Measurements from ENCODE around the gene ATP5F1D. TPM values are rescaled to one million over a fixed set of nuclear protein-coding genes. Genes with fewer than 3 reads are reported as not detected.

The ATP5F1D gene
- total RNA-seq, 1 donor from 2014 or later = 239 TPM

DNA sequence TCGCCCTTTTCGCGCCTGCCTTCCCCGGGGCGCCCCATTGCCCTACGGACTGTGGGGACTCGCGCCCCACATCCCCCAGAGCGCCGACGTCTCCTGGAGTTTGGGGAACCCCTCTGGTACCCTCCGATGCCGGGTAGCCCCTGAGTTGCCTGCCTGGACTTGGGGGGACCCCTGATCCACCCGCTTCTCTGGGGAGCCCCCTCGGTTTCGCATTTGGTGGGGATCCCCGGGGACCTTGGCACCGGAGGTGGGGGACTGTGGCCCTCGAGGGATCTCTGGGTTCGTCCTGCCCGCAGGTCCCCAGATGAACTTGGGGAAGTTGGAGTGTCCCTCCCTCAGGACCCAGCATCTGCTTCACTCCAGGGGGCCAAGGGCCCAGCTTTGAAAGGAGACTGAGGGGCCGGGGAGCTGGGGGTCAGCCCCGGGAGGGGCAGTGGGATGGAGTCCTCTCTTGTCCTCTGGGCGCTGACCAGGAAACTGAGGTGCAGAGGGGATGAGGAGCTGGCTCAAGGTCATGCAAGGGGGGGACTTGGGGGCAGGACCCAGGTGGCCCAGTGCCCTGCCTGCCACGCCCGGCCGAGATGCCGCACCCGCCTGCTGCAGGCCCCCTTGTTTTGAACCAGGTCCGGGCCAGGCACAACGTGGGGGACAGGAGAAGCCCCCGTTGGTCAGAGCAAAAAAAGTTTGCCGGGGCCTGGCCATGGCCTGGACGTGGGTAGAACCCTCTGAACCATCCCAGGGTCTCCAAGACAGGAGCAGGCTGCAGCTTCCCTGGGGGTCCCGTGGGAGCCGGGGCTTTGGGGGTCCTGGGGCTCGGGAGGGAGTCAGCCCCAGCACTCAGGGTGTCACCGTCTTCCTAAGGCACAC, 45.2 kb downstream of the ATP5F1D start:
- Mint-ChIP-seq H3K4me3 (no peak overlapping the region), H3K4me1 (ENCODE audit: low read depth) (no peaks in the 10 kb centered on the region), H3K9me3 (no peaks in the 10 kb centered on the region), H3K27me3 (ENCODE audit: insufficient read depth) (peaks cover 17% of the 10 kb centered on the region), H3K27ac (no peak overlapping the region), H3K36me3 (ENCODE audit: low read depth) (no peaks in the 10 kb centered on the region)
- intact Hi-C loops (cut with micrococcal nuclease) = no loop called here
- DNase-seq (ENCODE audit: low spot score) = no peak

DNA sequence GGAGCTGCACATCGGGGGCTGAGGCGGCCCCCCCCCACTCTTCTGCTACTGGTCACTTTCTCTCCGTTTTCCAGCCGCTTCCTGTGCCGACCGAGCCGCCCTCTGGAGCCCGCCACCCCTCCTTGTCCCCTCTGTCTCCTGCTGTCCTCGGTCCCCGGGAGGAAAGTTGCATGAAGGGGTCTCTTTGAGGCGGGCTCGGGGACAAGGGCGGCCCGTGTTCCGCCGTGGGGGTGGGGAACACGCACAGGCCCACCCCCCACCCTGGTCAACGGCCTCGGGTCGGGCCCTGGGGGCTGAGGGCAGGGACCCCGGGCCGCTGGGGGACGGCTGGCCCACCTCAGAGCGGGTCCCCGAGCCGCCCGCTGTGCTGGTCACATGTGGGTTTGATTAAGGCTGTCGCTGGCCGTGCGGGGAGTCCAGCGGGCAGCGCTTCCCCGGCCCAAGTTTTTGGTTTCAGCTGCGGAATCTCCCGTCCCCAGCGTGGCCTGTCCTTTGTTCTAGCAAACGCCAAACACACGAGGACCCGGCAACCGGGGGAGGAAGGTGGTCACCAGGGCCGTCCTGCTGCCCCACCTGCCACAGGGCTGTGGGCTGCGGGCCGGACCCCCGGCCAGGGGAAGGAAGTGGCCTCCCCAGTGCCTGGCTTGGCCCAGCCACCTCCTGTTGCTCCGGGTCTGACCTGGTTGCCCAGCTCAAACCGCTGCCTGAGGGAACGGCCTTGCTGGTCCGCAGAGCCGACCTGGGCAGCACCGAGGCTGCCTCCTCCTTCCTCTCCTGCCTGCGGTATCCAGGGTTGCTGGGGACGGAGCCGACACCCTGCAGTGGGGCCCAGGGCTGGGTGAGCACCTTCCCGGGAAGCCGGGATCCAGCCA, 46.0 kb downstream of the ATP5F1D start:
- Mint-ChIP-seq H3K27ac (no peak overlapping the region), H3K4me1 (ENCODE audit: low read depth) (no peaks in the 10 kb centered on the region), H3K27me3 (ENCODE audit: insufficient read depth) (peaks cover 22% of the 10 kb centered on the region), H3K4me3 (no peak overlapping the region), H3K36me3 (ENCODE audit: low read depth) (no peaks in the 10 kb centered on the region), H3K9me3 (no peaks in the 10 kb centered on the region)
- no peak for DNase-seq (ENCODE audit: low spot score)
- intact Hi-C loops (cut with micrococcal nuclease) = no loop called here

DNA sequence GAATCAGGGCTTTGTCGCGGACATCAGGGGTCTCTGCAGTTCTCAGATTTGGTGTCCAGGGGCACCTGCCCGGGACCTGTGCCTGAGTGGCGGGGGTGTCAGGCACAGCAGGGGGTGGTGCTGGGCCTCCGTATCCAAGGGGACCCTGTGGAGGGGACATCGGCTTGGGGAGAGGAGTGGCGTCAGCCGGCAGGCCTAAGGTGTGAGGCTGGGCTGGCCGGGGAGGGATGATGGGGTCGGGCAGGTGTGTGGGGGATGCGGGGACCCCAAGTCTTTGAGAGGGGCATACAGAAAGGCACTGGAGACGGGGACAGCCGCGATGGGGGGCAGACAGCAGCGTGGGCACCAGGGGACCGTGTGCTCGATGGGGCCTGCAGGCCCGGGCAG, 46.7 kb downstream of the ATP5F1D start:
- no peaks in the 10 kb centered on the region for H3K4me1 Mint-ChIP-seq (ENCODE audit: low read depth)
- H3K9me3 Mint-ChIP-seq = no peaks in the 10 kb centered on the region
- no peak overlapping the region for H3K4me3 Mint-ChIP-seq
- H3K27me3 Mint-ChIP-seq (ENCODE audit: insufficient read depth) = peaks cover 24% of the 10 kb centered on the region
- DNase-seq (ENCODE audit: low spot score) = no peak
- H3K27ac Mint-ChIP-seq = no peak overlapping the region
- no peaks in the 10 kb centered on the region for H3K36me3 Mint-ChIP-seq (ENCODE audit: low read depth)
- intact Hi-C loops (cut with micrococcal nuclease) = no loop called here

GRCh38 chr19:1288833-1289685, 47.5 kb downstream of the ATP5F1D start:
- H3K9me3 Mint-ChIP-seq = no peaks in the 10 kb centered on the region
- H3K27me3 Mint-ChIP-seq (ENCODE audit: insufficient read depth) = peaks cover 22% of the 10 kb centered on the region
- H3K4me3 Mint-ChIP-seq = no peak overlapping the region
- H3K4me1 Mint-ChIP-seq (ENCODE audit: low read depth) = no peaks in the 10 kb centered on the region
- H3K27ac Mint-ChIP-seq = no peak overlapping the region
- DNase-seq (ENCODE audit: low spot score) = no peak
- H3K36me3 Mint-ChIP-seq (ENCODE audit: low read depth) = no peaks in the 10 kb centered on the region
- intact Hi-C loops (cut with micrococcal nuclease) = no loop called here

DNA sequence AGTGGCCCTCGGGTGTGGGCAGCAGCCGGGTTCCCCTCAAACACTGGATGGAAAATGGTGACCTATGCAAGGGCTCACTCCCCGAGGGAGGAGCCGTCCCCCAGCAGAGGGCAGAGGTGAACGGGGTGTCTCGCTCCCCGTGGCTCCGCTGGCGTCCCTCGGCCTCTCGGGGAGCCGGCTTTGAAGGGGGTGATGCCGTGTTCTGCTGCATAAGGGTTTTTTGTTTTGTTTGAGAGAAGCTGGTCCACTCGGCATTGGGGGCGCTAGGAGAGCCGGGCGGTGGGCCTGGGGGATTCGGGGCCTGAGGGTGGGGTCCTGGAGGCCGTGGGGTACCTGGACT, 48.1 kb downstream of the ATP5F1D start:
- Mint-ChIP-seq H3K36me3 (ENCODE audit: low read depth) (no peaks in the 10 kb centered on the region), H3K4me1 (ENCODE audit: low read depth) (no peaks in the 10 kb centered on the region), H3K9me3 (no peaks in the 10 kb centered on the region), H3K4me3 (no peak overlapping the region), H3K27me3 (ENCODE audit: insufficient read depth) (peaks cover 16% of the 10 kb centered on the region), H3K27ac (no peak overlapping the region)
- intact Hi-C loops (cut with micrococcal nuclease) = no loop called here
- no peak for DNase-seq (ENCODE audit: low spot score)

DNA sequence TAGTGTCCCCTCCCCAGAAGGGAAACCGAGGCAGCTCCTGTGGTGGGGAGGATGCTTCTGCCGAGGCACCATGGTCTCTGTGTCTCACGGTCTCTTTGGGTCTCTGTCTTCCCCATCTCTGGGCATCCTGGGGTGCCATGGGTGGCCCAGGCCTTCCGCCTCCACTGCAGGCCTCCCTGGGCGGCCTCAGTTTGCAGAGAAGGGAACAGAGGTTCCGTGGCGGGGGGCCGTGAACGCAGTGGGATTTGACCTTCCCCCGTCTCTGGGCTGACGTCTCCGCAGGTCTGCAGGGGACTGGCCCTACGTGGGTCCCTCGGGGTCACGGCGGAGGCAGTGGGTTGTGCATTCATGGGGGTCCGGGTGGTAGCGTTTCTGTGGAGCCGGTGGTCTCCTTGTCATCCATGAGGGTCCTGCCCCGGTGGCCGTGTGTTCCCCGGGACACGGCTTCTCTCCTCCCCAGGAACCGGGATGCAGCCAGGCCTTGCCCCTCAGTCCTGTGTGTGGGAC, 48.7 kb downstream of the ATP5F1D start:
- H3K4me3 Mint-ChIP-seq = no peak overlapping the region
- no peak for DNase-seq (ENCODE audit: low spot score)
- no peaks in the 10 kb centered on the region for H3K36me3 Mint-ChIP-seq (ENCODE audit: low read depth)
- no peak overlapping the region for H3K27ac Mint-ChIP-seq
- H3K27me3 Mint-ChIP-seq (ENCODE audit: insufficient read depth) = peaks cover 11% of the 10 kb centered on the region
- intact Hi-C loops (cut with micrococcal nuclease) = no loop called here
- H3K4me1 Mint-ChIP-seq (ENCODE audit: low read depth) = no peaks in the 10 kb centered on the region
- no peaks in the 10 kb centered on the region for H3K9me3 Mint-ChIP-seq

GRCh38 chr19:1290703-1291651, 49.4 kb downstream of the ATP5F1D start:
- intact Hi-C loops (cut with micrococcal nuclease) = no loop called here
- no peak for DNase-seq (ENCODE audit: low spot score)
- Mint-ChIP-seq H3K27me3 (ENCODE audit: insufficient read depth) (peaks cover 11% of the 10 kb centered on the region), H3K4me1 (ENCODE audit: low read depth) (no peaks in the 10 kb centered on the region), H3K27ac (no peak overlapping the region), H3K4me3 (no peak overlapping the region), H3K9me3 (no peaks in the 10 kb centered on the region), H3K36me3 (ENCODE audit: low read depth) (no peaks in the 10 kb centered on the region)

GRCh38 chr19:1291761-1292418, 50.3 kb downstream of the ATP5F1D start:
- H3K27ac Mint-ChIP-seq = no peak overlapping the region
- intact Hi-C loops (cut with micrococcal nuclease) = no loop called here
- no peaks in the 10 kb centered on the region for H3K4me1 Mint-ChIP-seq (ENCODE audit: low read depth)
- no peak for DNase-seq (ENCODE audit: low spot score)
- no peaks in the 10 kb centered on the region for H3K9me3 Mint-ChIP-seq
- no peak overlapping the region for H3K4me3 Mint-ChIP-seq
- H3K36me3 Mint-ChIP-seq (ENCODE audit: low read depth) = no peaks in the 10 kb centered on the region
- peaks cover 8% of the 10 kb centered on the region for H3K27me3 Mint-ChIP-seq (ENCODE audit: insufficient read depth)

GRCh38 chr19:1292419-1293151, 51.0 kb downstream of the ATP5F1D start:
- Mint-ChIP-seq H3K4me3 (no peak overlapping the region), H3K27ac (no peak overlapping the region), H3K4me1 (ENCODE audit: low read depth) (no peaks in the 10 kb centered on the region), H3K36me3 (ENCODE audit: low read depth) (no peaks in the 10 kb centered on the region), H3K27me3 (ENCODE audit: insufficient read depth) (peaks cover 8% of the 10 kb centered on the region), H3K9me3 (no peaks in the 10 kb centered on the region)
- no peak for DNase-seq (ENCODE audit: low spot score)
- intact Hi-C loops (cut with micrococcal nuclease) = no loop called here

- intact Hi-C loops (cut with micrococcal nuclease) = no loop called here
- H3K4me3 Mint-ChIP-seq = no peak overlapping the region
- H3K9me3 Mint-ChIP-seq = no peaks in the 10 kb centered on the region
- H3K4me1 Mint-ChIP-seq (ENCODE audit: low read depth) = no peaks in the 10 kb centered on the region
- DNase-seq (ENCODE audit: low spot score) = no peak
- H3K27me3 Mint-ChIP-seq (ENCODE audit: insufficient read depth) = peaks cover 6% of the 10 kb centered on the region
- H3K36me3 Mint-ChIP-seq (ENCODE audit: low read depth) = no peaks in the 10 kb centered on the region
- no peak overlapping the region for H3K27ac Mint-ChIP-seq
These were observed 52.4 kb downstream of the ATP5F1D start for GRCh38 chr19:1293782-1294604.
